ENCODE measurements around the gene ADAMTS7.
"Not testable (repeated sequence)": the region's sequence is repeated elsewhere in the genome, so short reads cannot be mapped to it uniquely, and the experiment has no call there.

DNA sequence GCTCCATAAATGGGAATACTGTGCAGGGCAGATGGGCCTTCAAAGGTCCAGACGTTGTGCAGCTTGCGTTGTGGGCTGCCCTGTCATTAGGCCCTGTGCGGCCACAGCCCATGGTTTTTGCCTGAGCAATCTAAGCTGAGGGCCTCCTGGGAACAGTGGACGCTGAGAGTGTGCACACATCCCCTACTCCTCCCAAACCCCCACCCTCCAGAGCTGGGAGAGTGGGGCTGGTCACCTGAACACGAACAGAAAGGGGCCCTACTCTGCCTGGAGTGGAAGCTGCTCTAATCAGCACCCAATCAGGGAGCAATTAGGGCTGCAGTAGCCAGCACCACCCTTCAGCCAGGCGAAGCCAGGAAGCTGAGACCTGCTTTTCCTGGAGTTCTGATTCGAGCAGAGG is 12.2 kb downstream of the ADAMTS7 start:
- TF ChIP-seq REST (IDR thresholded peaks at IDR 0.05); POLR2A (IDR thresholded peaks at IDR 0.05; ENCODE audit: low read length); MAX (IDR thresholded peaks at IDR 0.05); HMGXB4 (CRISPR knock-in tag; IDR thresholded peaks at IDR 0.05; ENCODE audit: borderline replicate concordance): not testable (repeated sequence)

Data from A549 (cell line).